ENCODE data around the gene MRM1. TPM values are rescaled to one million over a fixed set of nuclear protein-coding genes. Genes with fewer than 3 reads are reported as not detected.
A peak's percentile ranks its signal among the peaks of the same experiment; 100 is the strongest.

Gene MRM1
- total RNA-seq, 1 experiment from 2014 or later: 16.5 TPM

DNA sequence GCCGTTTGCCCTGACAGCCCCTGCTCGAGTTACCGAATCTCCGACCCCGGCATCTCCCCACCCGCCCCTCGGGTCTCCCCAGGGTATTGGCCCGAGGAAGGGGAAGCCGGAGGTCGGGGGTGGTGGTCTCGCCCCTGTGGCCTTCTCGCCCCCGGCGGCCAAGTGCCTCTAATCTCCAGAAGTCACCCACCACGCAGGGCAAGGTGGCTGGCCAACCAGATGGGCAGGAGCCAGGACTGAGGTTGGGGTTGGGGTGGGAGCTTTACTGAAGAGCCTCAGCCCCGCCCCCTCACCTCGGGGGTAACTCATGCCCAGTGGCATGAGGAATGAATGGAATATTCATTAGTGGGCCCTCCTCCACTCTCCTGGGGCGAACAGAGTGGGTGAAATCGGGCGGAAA, 9.1 kb upstream of the MRM1 start:
- ChIA-PET CTCF (interaction anchor here (1.0 to 3.0 kb wide), 6 partner anchors 9 to 357 kb away, joined by 3 to 58 read pairs (median 3); partner anchors contain the start of genes MRM1, MYO19 and PIGW), POLR2A (interaction anchor here (1.6 to 2.0 kb wide), 3 partner anchors 10 to 58 kb away, joined by 5 to 22 read pairs (median 6); partner anchors contain the start of genes GGNBP2, MRM1, MYO19 and PIGW)
- Mint-ChIP-seq H3K27ac (peak overlapping the region; percentile 57), H3K4me1 (peaks cover 27% of the 10 kb centered on the region), H3K27me3 (ENCODE audit: low read depth) (no peaks in the 10 kb centered on the region), H3K9me3 (no peaks in the 10 kb centered on the region), H3K36me3 (peaks cover 20% of the 10 kb centered on the region), H3K4me3 (peak overlapping the region; percentile 84)
- ATAC-seq: peak; percentile 59
- TF ChIP-seq, protein P1, sequence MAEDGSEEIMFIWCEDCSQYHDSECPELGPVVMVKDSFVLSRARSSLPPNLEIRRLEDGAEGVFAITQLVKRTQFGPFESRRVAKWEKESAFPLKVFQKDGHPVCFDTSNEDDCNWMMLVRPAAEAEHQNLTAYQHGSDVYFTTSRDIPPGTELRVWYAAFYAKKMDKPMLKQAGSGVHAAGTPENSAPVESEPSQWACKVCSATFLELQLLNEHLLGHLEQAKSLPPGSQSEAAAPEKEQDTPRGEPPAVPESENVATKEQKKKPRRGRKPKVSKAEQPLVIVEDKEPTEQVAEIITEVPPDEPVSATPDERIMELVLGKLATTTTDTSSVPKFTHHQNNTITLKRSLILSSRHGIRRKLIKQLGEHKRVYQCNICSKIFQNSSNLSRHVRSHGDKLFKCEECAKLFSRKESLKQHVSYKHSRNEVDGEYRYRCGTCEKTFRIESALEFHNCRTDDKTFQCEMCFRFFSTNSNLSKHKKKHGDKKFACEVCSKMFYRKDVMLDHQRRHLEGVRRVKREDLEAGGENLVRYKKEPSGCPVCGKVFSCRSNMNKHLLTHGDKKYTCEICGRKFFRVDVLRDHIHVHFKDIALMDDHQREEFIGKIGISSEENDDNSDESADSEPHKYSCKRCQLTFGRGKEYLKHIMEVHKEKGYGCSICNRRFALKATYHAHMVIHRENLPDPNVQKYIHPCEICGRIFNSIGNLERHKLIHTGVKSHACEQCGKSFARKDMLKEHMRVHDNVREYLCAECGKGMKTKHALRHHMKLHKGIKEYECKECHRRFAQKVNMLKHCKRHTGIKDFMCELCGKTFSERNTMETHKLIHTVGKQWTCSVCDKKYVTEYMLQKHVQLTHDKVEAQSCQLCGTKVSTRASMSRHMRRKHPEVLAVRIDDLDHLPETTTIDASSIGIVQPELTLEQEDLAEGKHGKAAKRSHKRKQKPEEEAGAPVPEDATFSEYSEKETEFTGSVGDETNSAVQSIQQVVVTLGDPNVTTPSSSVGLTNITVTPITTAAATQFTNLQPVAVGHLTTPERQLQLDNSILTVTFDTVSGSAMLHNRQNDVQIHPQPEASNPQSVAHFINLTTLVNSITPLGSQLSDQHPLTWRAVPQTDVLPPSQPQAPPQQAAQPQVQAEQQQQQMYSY (CRISPR knock-in tag; IDR thresholded peaks at IDR 0.05): no peak
- TF ChIP-seq SP1 (CRISPR knock-in tag; conservative IDR thresholded peaks at IDR 0.05): peak; percentile 28; the same call in 1 of the 2 replicates
- TF ChIP-seq, protein P2, sequence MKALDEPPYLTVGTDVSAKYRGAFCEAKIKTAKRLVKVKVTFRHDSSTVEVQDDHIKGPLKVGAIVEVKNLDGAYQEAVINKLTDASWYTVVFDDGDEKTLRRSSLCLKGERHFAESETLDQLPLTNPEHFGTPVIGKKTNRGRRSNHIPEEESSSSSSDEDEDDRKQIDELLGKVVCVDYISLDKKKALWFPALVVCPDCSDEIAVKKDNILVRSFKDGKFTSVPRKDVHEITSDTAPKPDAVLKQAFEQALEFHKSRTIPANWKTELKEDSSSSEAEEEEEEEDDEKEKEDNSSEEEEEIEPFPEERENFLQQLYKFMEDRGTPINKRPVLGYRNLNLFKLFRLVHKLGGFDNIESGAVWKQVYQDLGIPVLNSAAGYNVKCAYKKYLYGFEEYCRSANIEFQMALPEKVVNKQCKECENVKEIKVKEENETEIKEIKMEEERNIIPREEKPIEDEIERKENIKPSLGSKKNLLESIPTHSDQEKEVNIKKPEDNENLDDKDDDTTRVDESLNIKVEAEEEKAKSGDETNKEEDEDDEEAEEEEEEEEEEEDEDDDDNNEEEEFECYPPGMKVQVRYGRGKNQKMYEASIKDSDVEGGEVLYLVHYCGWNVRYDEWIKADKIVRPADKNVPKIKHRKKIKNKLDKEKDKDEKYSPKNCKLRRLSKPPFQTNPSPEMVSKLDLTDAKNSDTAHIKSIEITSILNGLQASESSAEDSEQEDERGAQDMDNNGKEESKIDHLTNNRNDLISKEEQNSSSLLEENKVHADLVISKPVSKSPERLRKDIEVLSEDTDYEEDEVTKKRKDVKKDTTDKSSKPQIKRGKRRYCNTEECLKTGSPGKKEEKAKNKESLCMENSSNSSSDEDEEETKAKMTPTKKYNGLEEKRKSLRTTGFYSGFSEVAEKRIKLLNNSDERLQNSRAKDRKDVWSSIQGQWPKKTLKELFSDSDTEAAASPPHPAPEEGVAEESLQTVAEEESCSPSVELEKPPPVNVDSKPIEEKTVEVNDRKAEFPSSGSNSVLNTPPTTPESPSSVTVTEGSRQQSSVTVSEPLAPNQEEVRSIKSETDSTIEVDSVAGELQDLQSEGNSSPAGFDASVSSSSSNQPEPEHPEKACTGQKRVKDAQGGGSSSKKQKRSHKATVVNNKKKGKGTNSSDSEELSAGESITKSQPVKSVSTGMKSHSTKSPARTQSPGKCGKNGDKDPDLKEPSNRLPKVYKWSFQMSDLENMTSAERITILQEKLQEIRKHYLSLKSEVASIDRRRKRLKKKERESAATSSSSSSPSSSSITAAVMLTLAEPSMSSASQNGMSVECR (CRISPR knock-in tag; IDR thresholded peaks at IDR 0.05; ENCODE audit: borderline replicate concordance): peak; percentile 25; the same call in 1 of the 2 replicates
- peak; percentile 49 for DNase-seq (ENCODE audit: low spot score)

DNA sequence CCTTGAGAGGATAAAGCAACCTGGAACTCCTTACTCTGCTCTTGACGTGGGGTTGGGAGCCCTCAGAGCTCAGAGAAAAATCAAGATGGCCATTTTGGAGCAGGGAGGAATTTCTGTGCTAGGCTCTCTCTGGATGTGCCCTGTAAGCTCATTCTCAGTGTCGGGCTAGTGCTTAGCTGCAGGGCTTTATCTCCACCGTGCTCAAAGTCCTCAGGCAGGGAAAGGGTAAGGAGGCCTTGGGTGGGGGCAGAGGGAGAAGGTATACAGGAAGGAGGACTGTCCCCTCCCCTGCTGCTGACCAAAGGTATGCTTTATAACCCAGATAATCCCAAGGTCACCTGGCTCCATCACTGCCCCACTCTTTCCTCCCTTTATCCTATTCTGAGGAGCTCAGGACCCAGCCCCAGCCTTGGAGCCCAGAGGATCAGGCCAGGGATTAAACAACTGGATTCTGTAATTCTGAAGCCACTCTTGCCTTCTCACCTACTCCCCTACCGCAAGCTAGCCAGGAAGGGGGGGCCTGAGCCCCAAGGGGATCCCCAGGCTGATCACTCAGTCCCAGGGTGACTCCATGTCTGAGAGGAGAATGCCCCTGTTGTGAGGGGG, 8.6 kb upstream of the MRM1 start:
- peak overlapping the region; percentile 57 for H3K27ac Mint-ChIP-seq
- H3K4me1 Mint-ChIP-seq: peaks cover 27% of the 10 kb centered on the region
- ATAC-seq (peak; percentile 5), DNase-seq (ENCODE audit: low spot score) (no peak)
- no peak for TF ChIP-seq NFYB (CRISPR knock-in tag; conservative IDR thresholded peaks at IDR 0.05; ENCODE audit: low read depth)
- TF ChIP-seq ETV6 (CRISPR knock-in tag; IDR thresholded peaks at IDR 0.05): no peak
- no peaks in the 10 kb centered on the region for H3K27me3 Mint-ChIP-seq (ENCODE audit: low read depth)
- H3K36me3 Mint-ChIP-seq: peaks cover 15% of the 10 kb centered on the region
- H3K9me3 Mint-ChIP-seq: no peaks in the 10 kb centered on the region
- POLR2A ChIA-PET: interaction anchor here (1.6 to 2.0 kb wide), 3 partner anchors 9 to 59 kb away, joined by 5 to 22 read pairs (median 6); partner anchors contain the start of genes GGNBP2, MRM1, MYO19 and PIGW
- H3K4me3 Mint-ChIP-seq: peak overlapping the region; percentile 84
- CTCF ChIA-PET: interaction anchor here (0.6 to 3.0 kb wide), 7 partner anchors 9 to 467 kb away, joined by 3 to 58 read pairs (median 3); partner anchors contain the start of genes MRM1, MYO19 and PIGW

DNA sequence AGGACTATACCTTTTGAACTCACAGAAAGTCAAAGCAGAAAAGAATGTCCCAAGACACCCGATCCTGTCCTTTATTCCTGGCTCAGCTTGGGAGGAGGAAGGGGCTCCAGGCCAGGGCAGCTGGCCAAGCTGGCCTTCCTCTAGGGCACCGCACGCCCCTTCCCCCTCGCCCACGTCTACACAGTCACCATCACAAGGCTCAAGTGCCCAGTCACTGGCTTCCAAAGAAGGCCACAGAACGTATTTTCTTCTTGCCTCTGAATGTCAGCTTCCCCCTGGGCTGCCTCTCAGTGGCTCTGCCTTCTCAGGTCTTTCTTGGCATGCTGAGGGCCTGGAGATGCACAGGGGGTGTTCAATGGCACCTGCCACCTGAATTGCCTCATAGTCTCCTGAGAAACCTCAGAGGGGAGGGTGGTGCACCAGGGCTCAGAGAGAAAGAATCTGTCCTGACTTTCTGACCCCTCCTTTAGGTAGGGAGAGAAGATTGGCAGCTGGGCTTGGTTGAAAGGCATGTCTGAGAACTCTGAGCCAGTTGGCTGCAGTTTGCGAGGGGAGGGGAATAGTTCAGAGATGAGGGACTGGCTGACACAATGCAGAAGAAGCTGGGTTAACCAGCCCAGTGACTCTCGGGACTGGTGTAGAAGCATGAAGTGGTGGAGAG, 7.6 kb upstream of the MRM1 start:
- no peaks in the 10 kb centered on the region for H3K9me3 Mint-ChIP-seq
- ATAC-seq (no peak), DNase-seq (ENCODE audit: low spot score) (no peak)
- ChIA-PET CTCF (interaction anchor here (1.5 to 3.0 kb wide), 2 partner anchors 8 to 59 kb away, joined by 3 to 58 read pairs; partner anchors contain the start of genes MRM1, MYO19 and PIGW), POLR2A (interaction anchor here (1.8 kb wide), 1 partner anchor 8 kb away, joined by 22 read pairs; the partner anchor contains the start of gene MRM1)
- peak overlapping the region; percentile 84 for H3K4me3 Mint-ChIP-seq
- peaks cover 27% of the 10 kb centered on the region for H3K4me1 Mint-ChIP-seq
- H3K27ac Mint-ChIP-seq: no peak overlapping the region; the same call in 1 of the 2 replicates
- no peaks in the 10 kb centered on the region for H3K27me3 Mint-ChIP-seq (ENCODE audit: low read depth)
- H3K36me3 Mint-ChIP-seq: peaks cover 15% of the 10 kb centered on the region
- TF ChIP-seq, protein P3, sequence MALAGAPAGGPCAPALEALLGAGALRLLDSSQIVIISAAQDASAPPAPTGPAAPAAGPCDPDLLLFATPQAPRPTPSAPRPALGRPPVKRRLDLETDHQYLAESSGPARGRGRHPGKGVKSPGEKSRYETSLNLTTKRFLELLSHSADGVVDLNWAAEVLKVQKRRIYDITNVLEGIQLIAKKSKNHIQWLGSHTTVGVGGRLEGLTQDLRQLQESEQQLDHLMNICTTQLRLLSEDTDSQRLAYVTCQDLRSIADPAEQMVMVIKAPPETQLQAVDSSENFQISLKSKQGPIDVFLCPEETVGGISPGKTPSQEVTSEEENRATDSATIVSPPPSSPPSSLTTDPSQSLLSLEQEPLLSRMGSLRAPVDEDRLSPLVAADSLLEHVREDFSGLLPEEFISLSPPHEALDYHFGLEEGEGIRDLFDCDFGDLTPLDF (CRISPR knock-in tag; IDR thresholded peaks at IDR 0.05): no peak
- TF ChIP-seq ZNF138 (CRISPR knock-in tag; conservative IDR thresholded peaks at IDR 0.05) (no peak), CREM (CRISPR knock-in tag; IDR thresholded peaks at IDR 0.05) (no peak), ETV6 (CRISPR knock-in tag; IDR thresholded peaks at IDR 0.05) (no peak), FOXJ3 (CRISPR knock-in tag; IDR thresholded peaks at IDR 0.05; ENCODE audit: borderline replicate concordance) (no peak), SOX15 (CRISPR knock-in tag; IDR thresholded peaks at IDR 0.05) (no peak), ZNF263 (CRISPR knock-in tag; IDR thresholded peaks at IDR 0.05; ENCODE audit: low read depth) (no peak), ZNF232 (CRISPR knock-in tag; IDR thresholded peaks at IDR 0.05) (no peak), JAZF1 (CRISPR knock-in tag; IDR thresholded peaks at IDR 0.05) (no peak), ESRRA (CRISPR knock-in tag; IDR thresholded peaks at IDR 0.05; ENCODE audit: borderline replicate concordance) (no peak), SMAD3 (CRISPR knock-in tag; IDR thresholded peaks at IDR 0.05; ENCODE audit: borderline replicate concordance) (no peak)
- TF ChIP-seq, protein P4, sequence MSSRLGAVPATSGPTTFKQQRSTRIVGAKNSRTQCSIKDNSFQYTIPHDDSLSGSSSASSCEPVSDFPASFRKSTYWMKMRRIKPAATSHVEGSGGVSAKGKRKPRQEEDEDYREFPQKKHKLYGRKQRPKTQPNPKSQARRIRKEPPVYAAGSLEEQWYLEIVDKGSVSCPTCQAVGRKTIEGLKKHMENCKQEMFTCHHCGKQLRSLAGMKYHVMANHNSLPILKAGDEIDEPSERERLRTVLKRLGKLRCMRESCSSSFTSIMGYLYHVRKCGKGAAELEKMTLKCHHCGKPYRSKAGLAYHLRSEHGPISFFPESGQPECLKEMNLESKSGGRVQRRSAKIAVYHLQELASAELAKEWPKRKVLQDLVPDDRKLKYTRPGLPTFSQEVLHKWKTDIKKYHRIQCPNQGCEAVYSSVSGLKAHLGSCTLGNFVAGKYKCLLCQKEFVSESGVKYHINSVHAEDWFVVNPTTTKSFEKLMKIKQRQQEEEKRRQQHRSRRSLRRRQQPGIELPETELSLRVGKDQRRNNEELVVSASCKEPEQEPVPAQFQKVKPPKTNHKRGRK (CRISPR knock-in tag; IDR thresholded peaks at IDR 0.05; ENCODE audit: borderline replicate concordance): no peak
- TF ChIP-seq, protein P5, sequence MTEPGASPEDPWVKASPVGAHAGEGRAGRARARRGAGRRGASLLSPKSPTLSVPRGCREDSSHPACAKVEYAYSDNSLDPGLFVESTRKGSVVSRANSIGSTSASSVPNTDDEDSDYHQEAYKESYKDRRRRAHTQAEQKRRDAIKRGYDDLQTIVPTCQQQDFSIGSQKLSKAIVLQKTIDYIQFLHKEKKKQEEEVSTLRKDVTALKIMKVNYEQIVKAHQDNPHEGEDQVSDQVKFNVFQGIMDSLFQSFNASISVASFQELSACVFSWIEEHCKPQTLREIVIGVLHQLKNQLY (CRISPR knock-in tag; IDR thresholded peaks at IDR 0.05): no peak

All from WTC11 (cell line).